WTC11 (cell line): Measurements from ENCODE around the gene DTNBP1.

ENCODE experiments used
- ATF1 ChIP-seq: sonication (generic); formaldehyde crosslinking; IDR thresholded peaks from 2 replicates; pipeline ENCODE4 v1.8.1; 2023; ENCODE audit warnings: mild to moderate bottlenecking, moderate library complexity, missing genetic modification reagents
- KAT7 ChIP-seq: sonication (generic); formaldehyde crosslinking; IDR thresholded peaks from 2 replicates; pipeline ENCODE4 v1.8.1; 2023; ENCODE audit warnings: missing genetic modification reagents, mild to moderate bottlenecking, borderline replicate concordance
- RELA ChIP-seq: sonication (generic); formaldehyde crosslinking; IDR thresholded peaks from 2 replicates; pipeline ENCODE4 v1.8.1; 2022; ENCODE audit warnings: missing genetic modification reagents, mild to moderate bottlenecking, borderline replicate concordance
- RORB ChIP-seq: fragments of 250-450 bp; sonication (Bioruptor Pico); IDR thresholded peaks from 2 replicates; pipeline ENCODE4 v1.9.0; 2021; ENCODE audit warnings: mild to moderate bottlenecking
- SOX15 ChIP-seq: fragments of 250-450 bp; sonication (Bioruptor Pico); IDR thresholded peaks from 2 replicates; pipeline ENCODE4 v1.9.0; 2021; ENCODE audit warnings: mild to moderate bottlenecking
- ZBTB21 ChIP-seq: sonication (generic); formaldehyde crosslinking; IDR thresholded peaks from 2 replicates; pipeline ENCODE4 v1.8.1; 2023; ENCODE audit warnings: mild to moderate bottlenecking, missing genetic modification reagents, borderline replicate concordance
- ZNF317 ChIP-seq: sonication (generic); formaldehyde crosslinking; IDR thresholded peaks from 2 replicates; pipeline ENCODE4 v1.8.1; 2023; ENCODE audit warnings: low read depth, mild to moderate bottlenecking, moderate library complexity, missing genetic modification reagents, borderline replicate concordance
- ZNF671 ChIP-seq: fragments of 250-450 bp; sonication (Bioruptor Pico); IDR thresholded peaks from 2 replicates; pipeline ENCODE4 v1.8.0; 2021; ENCODE audit warnings: mild to moderate bottlenecking
- TF ChIP-seq, protein P1 (sequence below): fragments of 200-600 bp; IDR thresholded peaks from 2 replicates; pipeline ENCODE4 v1.8.0; 2022; ENCODE audit warnings: antibody characterized with exemption
- TF ChIP-seq, protein P2 (sequence below): sonication (generic); formaldehyde crosslinking; IDR thresholded peaks from 2 replicates; pipeline ENCODE4 v1.8.1; 2023; ENCODE audit warnings: mild to moderate bottlenecking, moderate library complexity, missing genetic modification reagents
- TF ChIP-seq, protein P3 (sequence below): sonication (generic); formaldehyde crosslinking; IDR thresholded peaks from 2 replicates; pipeline ENCODE4 v1.8.1; 2022; ENCODE audit warnings: low read depth, mild to moderate bottlenecking, moderate library complexity, missing genetic modification reagents, borderline replicate concordance
- TF ChIP-seq, protein P4 (sequence below): sonication (generic); formaldehyde crosslinking; IDR thresholded peaks from 2 replicates; pipeline ENCODE4 v1.8.1; 2022; ENCODE audit warnings: mild to moderate bottlenecking, moderate library complexity, missing genetic modification reagents
- TF ChIP-seq, protein P5 (sequence below): sonication (generic); formaldehyde crosslinking; conservative IDR thresholded peaks from 2 replicates; pipeline ENCODE4 v1.8.1; 2023; ENCODE audit warnings: mild to moderate bottlenecking, low read depth, missing genetic modification reagents, moderate library complexity

DNA sequence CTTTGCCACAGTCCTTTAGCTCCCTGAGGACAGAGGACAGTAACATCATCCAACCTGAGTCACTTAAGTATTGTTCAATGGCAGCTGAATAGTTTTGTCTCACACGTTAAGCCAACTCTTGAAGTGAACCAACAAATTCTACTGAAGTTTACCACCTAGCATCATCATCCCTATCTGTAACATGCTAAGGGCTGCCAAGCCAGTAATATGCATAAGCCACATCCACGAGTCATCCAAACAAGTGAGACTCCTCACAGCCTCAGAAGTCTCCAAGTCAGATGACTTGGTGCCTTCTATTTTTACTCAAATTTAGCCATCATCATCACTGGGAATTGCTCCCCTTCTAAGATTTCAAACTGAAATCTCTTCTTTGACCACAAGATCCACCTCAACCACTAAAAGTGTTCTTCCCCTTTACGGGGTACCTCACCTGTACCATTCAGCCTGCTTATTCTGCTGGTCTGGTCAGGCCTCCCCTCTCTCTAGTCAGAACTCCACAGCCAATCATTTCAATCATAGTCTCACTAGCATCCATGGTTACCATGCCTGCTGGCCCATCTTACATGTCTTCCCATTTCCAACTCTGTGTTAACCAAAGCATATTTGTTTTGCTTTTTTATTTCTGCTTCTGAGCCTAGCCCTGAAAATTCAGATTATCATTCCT is 73.7 kb downstream of the DTNBP1 start:
- TF ChIP-seq, protein P1, sequence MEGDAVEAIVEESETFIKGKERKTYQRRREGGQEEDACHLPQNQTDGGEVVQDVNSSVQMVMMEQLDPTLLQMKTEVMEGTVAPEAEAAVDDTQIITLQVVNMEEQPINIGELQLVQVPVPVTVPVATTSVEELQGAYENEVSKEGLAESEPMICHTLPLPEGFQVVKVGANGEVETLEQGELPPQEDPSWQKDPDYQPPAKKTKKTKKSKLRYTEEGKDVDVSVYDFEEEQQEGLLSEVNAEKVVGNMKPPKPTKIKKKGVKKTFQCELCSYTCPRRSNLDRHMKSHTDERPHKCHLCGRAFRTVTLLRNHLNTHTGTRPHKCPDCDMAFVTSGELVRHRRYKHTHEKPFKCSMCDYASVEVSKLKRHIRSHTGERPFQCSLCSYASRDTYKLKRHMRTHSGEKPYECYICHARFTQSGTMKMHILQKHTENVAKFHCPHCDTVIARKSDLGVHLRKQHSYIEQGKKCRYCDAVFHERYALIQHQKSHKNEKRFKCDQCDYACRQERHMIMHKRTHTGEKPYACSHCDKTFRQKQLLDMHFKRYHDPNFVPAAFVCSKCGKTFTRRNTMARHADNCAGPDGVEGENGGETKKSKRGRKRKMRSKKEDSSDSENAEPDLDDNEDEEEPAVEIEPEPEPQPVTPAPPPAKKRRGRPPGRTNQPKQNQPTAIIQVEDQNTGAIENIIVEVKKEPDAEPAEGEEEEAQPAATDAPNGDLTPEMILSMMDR = no peak
- TF ChIP-seq SOX15 (no peak), RELA (CRISPR knock-in tag) (no peak), RORB (no peak), ZNF671 (CRISPR knock-in tag) (no peak), ZBTB21 (CRISPR knock-in tag) (no peak), KAT7 (no peak), ATF1 (CRISPR knock-in tag) (no peak), ZNF317 (CRISPR knock-in tag) (no peak)
- TF ChIP-seq, protein P2, sequence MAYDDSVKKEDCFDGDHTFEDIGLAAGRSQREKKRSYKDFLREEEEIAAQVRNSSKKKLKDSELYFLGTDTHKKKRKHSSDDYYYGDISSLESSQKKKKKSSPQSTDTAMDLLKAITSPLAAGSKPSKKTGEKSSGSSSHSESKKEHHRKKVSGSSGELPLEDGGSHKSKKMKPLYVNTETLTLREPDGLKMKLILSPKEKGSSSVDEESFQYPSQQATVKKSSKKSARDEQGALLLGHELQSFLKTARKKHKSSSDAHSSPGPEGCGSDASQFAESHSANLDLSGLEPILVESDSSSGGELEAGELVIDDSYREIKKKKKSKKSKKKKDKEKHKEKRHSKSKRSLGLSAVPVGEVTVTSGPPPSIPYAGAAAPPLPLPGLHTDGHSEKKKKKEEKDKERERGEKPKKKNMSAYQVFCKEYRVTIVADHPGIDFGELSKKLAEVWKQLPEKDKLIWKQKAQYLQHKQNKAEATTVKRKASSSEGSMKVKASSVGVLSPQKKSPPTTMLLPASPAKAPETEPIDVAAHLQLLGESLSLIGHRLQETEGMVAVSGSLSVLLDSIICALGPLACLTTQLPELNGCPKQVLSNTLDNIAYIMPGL = no peak
- TF ChIP-seq, protein P3, sequence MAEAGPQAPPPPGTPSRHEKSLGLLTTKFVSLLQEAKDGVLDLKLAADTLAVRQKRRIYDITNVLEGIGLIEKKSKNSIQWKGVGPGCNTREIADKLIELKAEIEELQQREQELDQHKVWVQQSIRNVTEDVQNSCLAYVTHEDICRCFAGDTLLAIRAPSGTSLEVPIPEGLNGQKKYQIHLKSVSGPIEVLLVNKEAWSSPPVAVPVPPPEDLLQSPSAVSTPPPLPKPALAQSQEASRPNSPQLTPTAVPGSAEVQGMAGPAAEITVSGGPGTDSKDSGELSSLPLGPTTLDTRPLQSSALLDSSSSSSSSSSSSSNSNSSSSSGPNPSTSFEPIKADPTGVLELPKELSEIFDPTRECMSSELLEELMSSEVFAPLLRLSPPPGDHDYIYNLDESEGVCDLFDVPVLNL (CRISPR knock-in tag) = no peak
- TF ChIP-seq, protein P4, sequence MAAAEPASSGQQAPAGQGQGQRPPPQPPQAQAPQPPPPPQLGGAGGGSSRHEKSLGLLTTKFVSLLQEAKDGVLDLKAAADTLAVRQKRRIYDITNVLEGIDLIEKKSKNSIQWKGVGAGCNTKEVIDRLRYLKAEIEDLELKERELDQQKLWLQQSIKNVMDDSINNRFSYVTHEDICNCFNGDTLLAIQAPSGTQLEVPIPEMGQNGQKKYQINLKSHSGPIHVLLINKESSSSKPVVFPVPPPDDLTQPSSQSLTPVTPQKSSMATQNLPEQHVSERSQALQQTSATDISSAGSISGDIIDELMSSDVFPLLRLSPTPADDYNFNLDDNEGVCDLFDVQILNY (CRISPR knock-in tag) = no peak
- TF ChIP-seq, protein P5, sequence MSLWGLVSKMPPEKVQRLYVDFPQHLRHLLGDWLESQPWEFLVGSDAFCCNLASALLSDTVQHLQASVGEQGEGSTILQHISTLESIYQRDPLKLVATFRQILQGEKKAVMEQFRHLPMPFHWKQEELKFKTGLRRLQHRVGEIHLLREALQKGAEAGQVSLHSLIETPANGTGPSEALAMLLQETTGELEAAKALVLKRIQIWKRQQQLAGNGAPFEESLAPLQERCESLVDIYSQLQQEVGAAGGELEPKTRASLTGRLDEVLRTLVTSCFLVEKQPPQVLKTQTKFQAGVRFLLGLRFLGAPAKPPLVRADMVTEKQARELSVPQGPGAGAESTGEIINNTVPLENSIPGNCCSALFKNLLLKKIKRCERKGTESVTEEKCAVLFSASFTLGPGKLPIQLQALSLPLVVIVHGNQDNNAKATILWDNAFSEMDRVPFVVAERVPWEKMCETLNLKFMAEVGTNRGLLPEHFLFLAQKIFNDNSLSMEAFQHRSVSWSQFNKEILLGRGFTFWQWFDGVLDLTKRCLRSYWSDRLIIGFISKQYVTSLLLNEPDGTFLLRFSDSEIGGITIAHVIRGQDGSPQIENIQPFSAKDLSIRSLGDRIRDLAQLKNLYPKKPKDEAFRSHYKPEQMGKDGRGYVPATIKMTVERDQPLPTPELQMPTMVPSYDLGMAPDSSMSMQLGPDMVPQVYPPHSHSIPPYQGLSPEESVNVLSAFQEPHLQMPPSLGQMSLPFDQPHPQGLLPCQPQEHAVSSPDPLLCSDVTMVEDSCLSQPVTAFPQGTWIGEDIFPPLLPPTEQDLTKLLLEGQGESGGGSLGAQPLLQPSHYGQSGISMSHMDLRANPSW = no peak
